Ecto neural progenitor cell (in vitro differentiated cells): Measurements from ENCODE around the gene ANXA9.

Experiments used
- DNase-seq: peaks from one replicate; pipeline ENCODE4 v3.0.0-alpha.2; 2018; ENCODE audit warnings: low spot score

ANXA9 gene

DNA sequence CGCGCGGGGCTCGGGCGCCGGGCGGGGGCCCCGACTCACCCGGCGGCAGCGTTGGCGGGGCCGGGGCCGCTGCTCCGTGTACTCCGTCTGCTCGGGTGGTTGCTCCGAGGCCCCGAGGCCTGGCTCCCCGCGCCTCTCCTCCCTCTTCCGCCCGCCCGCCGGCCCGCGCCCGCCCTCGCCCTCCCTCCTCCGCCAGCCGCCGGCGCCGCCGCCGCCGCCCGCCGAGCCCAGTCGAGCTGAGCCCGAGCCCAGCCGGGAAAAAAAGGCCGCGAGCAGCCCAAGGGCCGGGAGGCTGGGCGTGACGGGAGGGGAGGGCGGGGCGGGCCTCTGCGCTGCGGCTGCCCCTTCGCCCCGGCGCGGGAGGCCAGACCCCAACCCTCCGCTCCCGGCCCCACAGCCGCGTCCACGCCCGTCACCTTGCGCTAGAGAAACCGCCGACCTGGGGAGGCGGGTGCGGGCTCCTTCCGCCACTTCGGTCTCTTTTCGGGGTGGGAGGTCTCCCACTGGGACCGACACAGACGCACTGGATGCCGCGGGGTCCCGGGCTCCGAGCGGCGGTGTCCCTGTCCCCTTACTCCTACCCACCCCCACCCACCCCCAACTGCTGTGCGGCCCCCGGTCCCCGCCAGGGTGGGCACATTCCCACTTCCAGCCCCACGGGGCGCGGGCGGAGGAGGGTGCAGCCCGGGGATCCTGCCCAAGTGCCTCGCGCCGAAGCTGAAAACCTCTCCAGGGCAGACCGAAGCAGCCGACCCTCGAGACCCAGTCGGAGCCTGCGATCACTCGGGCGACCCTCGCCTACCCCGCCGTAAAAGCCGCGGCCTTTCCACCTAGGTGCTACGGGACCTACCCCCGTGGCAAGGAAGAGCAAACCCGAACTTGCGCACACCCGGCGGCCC, 7.3 kb upstream of the ANXA9 start, which contains the start of gene CERS2:
CERS2 (minus strand) TSS at position 256 of the 899 bp plus-strand sequence. CDS start 5,745 bp downstream, outside the sequence.
- DNase-seq = peak; percentile 88

DNA sequence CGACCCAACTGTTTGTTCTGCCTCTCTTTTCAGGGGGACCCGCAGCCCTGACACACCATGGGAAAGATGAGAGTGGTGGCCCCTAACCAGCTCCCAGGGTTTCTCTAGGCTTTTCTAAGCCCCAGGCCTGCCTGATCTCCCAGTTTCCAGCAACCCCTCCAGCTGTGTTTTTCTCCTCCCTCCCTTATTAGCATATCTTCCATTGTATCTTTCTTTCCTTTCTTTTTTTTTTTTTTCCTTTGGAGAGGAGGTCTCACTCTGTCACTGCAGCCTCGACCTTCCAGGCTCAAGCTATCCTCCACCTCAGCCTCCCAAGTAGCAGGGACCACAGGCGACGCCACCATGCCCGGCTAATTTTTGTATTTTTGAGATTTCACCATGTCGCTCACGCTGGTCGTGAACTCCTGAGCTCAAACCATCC, 5.7 kb upstream of the ANXA9 start:
- DNase-seq = no peak

DNA sequence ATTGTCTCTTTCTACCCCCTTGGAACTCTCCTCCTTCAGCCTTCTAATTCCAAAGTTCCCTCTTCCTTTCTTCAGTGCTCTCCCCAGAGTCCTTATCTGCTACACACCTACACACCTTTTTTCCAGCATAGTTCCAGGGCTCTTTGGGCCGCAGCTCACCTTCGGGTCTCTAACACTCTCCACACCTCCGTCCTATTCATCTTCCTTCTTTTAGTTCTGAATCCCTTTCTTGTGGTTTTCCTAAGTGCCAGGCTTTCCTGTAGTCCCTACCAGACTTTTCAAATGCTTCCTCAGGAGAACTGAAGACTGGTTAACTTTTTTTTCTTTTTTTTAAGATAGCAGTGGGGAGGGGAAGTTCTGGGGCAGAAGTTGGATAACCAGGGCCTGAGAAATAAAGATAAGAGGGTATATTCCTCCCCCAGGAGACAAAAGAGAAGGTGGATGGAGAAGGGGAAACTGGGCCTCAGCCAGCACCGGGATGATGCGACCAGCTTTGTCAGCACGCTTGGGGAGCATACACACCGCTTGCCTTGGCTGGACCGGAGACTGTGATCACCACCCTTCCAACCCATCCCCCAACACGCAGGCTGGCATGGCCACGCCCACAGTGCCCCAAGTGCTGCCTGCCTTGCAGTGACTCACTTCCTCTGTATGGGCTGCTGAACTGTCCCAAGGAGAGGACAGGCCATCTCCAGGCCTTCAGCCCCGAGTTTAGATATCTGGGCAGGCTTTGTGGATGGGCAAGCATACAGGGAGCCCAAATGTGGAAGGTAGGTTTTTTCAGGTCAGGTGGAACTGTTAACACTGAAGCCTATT, 5.0 kb upstream of the ANXA9 start:
- DNase-seq = no peak

DNA sequence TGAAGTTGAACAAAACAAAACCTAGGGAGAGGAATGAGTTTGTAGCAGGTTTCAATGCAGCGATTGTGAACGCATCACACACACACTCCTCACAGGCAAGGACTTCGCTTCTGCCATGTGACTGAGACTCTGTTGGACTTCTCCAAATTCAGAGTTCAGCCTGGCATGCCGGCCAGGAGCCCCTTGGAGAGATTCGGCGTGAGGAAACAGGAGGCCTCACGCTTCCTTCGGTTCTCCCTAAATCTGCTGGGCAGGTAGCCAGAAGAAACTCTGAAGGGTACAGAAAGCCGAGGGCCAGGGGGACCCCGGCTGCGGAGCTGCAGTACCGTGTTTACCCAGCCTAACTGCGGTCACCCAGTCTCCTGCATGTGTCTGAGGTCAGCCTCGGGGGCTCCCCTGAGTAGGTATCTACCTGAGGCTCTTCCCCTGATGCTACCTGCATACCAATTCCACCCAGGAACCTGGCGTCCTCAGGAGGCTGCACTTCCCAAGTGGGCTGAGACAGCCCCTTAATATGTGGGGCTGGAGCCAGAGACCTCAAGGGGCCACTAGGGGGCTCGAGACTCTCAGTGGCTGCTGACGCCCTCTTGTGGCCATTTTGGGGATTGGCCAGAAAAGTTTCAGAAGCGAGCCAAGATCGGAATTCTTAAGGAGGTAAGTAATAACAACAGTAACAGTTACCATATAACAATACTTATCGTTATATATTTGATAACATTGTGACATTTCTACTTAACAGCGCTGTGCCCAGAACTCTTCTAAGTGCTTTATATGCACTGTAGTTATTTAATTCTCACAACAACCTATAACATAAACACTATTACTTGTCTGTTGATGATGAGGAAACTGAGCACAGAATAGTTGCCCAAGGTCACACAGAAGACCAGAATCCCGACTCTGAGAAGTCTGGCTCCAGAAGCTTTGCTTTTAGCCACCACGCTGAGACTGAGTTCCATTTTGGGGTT, 2.7 kb upstream of the ANXA9 start:
- peak; percentile 90 for DNase-seq

GRCh38 chr1:150981177-150981804, 801 bp upstream of the ANXA9 start:
- DNase-seq = peak; percentile 73

- DNase-seq = no peak
Measured at GRCh38 chr1:150985179-150985825, 3.2 kb downstream of the ANXA9 start.

DNA sequence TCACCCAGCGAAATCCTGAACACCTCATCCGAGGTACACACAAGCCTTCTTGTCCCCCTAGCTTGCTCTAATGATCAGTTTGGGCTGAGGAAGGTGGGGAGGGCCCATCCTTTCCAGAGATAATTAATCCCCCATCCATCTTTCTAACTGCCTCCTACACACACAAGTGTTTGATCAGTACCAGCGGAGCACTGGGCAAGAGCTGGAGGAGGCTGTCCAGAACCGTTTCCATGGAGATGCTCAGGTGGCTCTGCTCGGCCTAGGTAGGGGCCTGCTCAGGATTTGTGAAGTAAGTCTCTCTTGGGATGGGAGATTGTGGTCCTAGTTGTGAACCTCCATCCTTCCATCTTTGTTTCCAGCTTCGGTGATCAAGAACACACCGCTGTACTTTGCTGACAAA, 5.8 kb downstream of the ANXA9 start:
- no peak for DNase-seq

- no peak for DNase-seq
Measured at GRCh38 chr1:150992626-150993025, 10.5 kb downstream of the ANXA9 start.

GRCh38 chr1:150994248-150994647, 12.2 kb downstream of the ANXA9 start:
- DNase-seq = no peak

GRCh38 chr1:150995460-150995859, 13.4 kb downstream of the ANXA9 start:
- DNase-seq = no peak

DNA sequence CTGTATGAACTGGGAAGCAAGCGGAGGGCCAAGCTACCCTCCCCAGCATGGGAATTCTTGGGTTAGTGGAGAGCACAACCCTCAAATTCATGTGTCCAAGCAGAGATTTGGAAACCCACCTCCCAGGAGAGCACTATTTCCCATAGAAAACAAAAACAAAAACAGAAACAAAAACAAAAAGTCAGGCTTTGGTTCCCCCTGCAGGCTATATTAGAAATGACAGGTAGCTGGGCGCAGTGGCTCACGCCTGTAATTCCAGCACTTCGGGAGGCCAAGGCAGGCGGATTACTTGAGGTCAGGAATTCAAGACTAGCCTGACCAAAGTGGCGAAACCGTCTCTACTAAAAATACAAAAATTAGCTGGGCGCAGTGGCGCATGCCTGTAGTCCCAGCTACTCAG, 13.8 kb downstream of the ANXA9 start:
- DNase-seq = peak; percentile 71

GRCh38 chr1:150997126-150997872, 15.2 kb downstream of the ANXA9 start:
- no peak for DNase-seq

GRCh38 chr1:150997949-150998348, 15.9 kb downstream of the ANXA9 start:
- no peak for DNase-seq

DNA sequence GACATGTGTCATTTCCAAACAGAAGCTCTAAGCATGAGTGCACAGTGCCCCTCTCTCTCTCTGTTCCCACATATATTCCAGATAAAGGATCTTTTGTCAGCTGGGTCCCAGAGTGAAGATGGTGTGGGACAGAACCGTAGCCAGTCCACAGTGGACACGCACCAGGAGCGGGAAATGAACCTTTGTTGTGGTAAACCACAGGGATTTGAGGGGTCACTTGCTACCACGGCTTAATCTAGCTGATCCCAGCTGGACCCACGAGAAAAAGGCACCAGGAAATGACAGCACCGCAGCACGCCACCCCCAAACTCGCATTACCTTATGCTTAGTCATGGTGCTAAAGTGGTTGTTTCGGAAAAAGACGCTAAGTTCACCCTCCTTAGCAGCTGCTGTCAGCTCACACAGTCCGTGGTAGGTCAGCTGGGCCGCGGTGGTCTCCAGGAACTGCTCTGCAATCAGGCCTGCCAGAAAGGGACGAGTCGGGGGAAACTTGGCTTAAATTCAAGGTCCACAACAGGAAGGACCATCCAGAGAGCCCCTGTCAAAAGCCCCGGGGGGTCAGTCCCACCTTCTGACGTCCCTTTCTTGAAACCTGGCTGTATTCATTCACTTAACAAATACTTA, 17.1 kb downstream of the ANXA9 start:
- DNase-seq = no peak

GRCh38 chr1:150999926-151000325, 17.8 kb downstream of the ANXA9 start:
- DNase-seq = no peak

GRCh38 chr1:151000408-151000807, 18.3 kb downstream of the ANXA9 start:
- no peak for DNase-seq

DNA sequence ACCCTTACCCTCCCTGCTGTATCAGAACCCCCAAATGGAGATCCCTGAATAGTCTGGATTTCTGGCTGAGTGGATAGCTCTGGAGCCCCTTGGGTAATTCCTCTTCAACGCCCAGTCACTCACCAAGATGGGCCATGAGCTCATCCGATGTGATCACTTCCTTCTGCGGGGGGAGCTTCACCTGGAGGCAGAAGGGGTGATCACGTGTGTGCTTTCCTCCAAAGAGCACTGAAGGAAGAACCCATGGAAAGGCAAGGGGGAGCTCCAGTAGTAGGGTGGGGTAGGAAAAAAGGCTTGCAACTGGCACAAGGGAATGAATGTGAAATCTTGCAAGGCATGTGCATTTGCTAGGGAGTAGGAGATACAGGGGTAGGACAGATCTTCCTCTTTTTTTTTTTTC, 19.5 kb downstream of the ANXA9 start:
- no peak for DNase-seq

DNA sequence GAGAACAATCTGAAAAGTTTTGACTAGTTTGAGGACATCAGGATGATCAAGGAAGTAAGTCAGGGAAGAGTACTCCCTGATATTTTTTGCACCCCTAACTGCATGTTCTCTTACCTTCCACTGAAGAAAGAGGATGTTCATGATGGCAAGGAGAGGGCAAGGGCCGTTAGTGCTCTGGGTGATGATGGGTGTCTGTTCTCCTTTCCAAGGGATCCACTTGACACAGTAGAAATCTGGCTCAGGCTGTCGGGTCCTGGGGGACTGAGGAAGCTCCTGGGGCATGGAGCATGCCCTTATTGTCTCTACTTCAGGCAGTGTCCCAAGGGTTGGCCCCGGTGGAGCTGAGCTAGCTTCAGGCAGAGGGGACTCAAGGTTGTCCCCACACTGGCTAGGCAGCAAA, 20.0 kb downstream of the ANXA9 start:
- no peak for DNase-seq

GRCh38 chr1:151002611-151003010, 20.5 kb downstream of the ANXA9 start:
- DNase-seq = no peak

DNA sequence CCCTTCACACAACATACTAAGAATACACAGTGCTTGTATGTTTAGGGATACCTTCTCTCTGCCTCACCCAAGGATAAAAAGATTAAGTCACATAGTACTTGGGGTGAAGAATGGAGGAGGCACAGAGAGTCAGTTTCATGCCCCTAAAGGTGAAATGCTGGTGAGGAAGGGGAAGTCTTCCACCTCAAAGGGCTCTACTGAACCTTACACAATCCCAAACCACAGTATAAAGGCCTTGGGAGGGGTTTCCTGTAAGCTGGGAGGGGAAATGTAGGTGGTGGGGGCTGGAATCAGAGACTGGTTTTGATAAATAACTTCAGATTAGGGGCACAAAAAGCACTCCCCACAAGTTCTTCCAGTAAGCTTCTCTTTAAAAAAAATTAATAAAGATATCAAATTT, 21.1 kb downstream of the ANXA9 start:
- DNase-seq = no peak
